Liver (tissue), 9 donors: Measurements from ENCODE around the gene C2orf49. TPM values are rescaled to one million over a fixed set of nuclear protein-coding genes. Genes with fewer than 3 reads are reported as not detected.

Source experiments
- DNase-seq: peaks from one replicate; pipeline ENCODE4 v3.0.0-alpha.2; 2017; ENCODE audit warnings: low spot score
- H3K27ac ChIP-seq, 2 donors: one replicate each; pipeline ENCODE4 v1.7.0; 2013; ENCODE audit warnings: inconsistent platforms in 2 of 2, low read length in 2 of 2, control low read depth in 1 of 2, low read depth in 1 of 2, mild to moderate bottlenecking in 1 of 2
- H3K27me3 ChIP-seq, 4 donors: one replicate each; pipeline versions ENCODE4 v1.6.1 to v1.7.0; 2013; ENCODE audit warnings: low read length in 3 of 4, inconsistent platforms in 1 of 4, mild to moderate bottlenecking in 1 of 4, moderate library complexity in 1 of 4; ENCODE audit not compliant: control insufficient read depth in 4 of 4, insufficient read depth in 4 of 4
- H3K36me3 ChIP-seq, 4 donors: one replicate each; pipeline versions ENCODE4 v1.6.1 to v1.7.0; 2013; ENCODE audit warnings: low read length in 3 of 4, mild to moderate bottlenecking in 3 of 4, low read depth in 1 of 4, moderate library complexity in 1 of 4; ENCODE audit not compliant: control insufficient read depth in 4 of 4, insufficient read depth in 3 of 4
- H3K4me1 ChIP-seq, 4 donors: one replicate each; pipeline versions ENCODE4 v1.6.1 to v1.7.0; 2013; ENCODE audit warnings: low read length in 3 of 4, mild to moderate bottlenecking in 3 of 4, moderate library complexity in 1 of 4; ENCODE audit not compliant: control insufficient read depth in 4 of 4, insufficient read depth in 4 of 4
- H3K4me3 ChIP-seq, 3 donors: one replicate each; pipeline versions ENCODE4 v1.6.1 to v1.7.0; 2013; ENCODE audit warnings: low read length in 3 of 3, control low read depth in 1 of 3, low read depth in 1 of 3, mild to moderate bottlenecking in 1 of 3
- H3K9ac ChIP-seq, 2 donors: one replicate each; pipeline ENCODE4 v1.7.0; 2013; ENCODE audit warnings: low read length in 2 of 2, mild to moderate bottlenecking in 2 of 2, moderate library complexity in 2 of 2, control low read depth in 1 of 2, low read depth in 1 of 2
- H3K9me3 ChIP-seq, 4 donors: one replicate each; pipeline versions ENCODE4 v1.6.1 to v1.7.0; 2013; ENCODE audit warnings: low read length in 3 of 4; ENCODE audit not compliant: control insufficient read depth in 4 of 4
- CTCF ChIP-seq: fragments of 150-350 bp; IDR thresholded peaks from 2 replicates; pipeline ENCODE4 v1.5.1; 2017; ENCODE audit warnings: improper control_type of control experiment, low read depth, low read length; ENCODE audit not compliant: missing input control
- EGR1 ChIP-seq, 2 donors: IDR thresholded peaks; 2 replicates each; pipeline ENCODE4 v1.6.1; 2016 to 2018; ENCODE audit warnings: antibody characterized with exemption in 2 of 2, low read depth in 2 of 2
- FOXA1 ChIP-seq: IDR thresholded peaks from 2 replicates; pipeline ENCODE4 v1.6.1; 2016; ENCODE audit warnings: antibody characterized with exemption
- FOXA2 ChIP-seq: IDR thresholded peaks from 2 replicates; pipeline ENCODE4 v1.6.1; 2016; ENCODE audit warnings: antibody characterized with exemption
- GABPA ChIP-seq, 2 donors: IDR thresholded peaks in 1 of 2; conservative IDR thresholded peaks in 1 of 2; 2 replicates each; pipeline ENCODE4 v1.6.1; 2016; ENCODE audit warnings: antibody characterized with exemption in 2 of 2, mild to moderate bottlenecking in 1 of 2, moderate library complexity in 1 of 2
- JUND ChIP-seq, 2 donors: IDR thresholded peaks; 2 replicates each; pipeline ENCODE4 v1.6.1; 2016; ENCODE audit warnings: antibody characterized with exemption in 2 of 2
- MAX ChIP-seq: IDR thresholded peaks from 2 replicates; pipeline ENCODE4 v1.6.1; 2016; ENCODE audit warnings: antibody characterized with exemption
- RAD21 ChIP-seq, 2 donors: IDR thresholded peaks; 2 replicates each; pipeline ENCODE4 v1.6.1; 2016; ENCODE audit warnings: antibody characterized with exemption in 2 of 2, mild to moderate bottlenecking in 2 of 2
- REST ChIP-seq: IDR thresholded peaks from 2 replicates; pipeline ENCODE4 v1.6.1; 2016; ENCODE audit warnings: antibody characterized with exemption, mild to moderate bottlenecking
- RXRA ChIP-seq, 2 donors: IDR thresholded peaks; 2 replicates each; pipeline ENCODE4 v1.6.1; 2017 to 2018; ENCODE audit warnings: antibody characterized with exemption in 2 of 2, mild to moderate bottlenecking in 1 of 2
- TAF1 ChIP-seq: conservative IDR thresholded peaks from 2 replicates; pipeline ENCODE4 v1.6.1; 2016; ENCODE audit warnings: antibody characterized with exemption, mild to moderate bottlenecking
- ZBTB33 ChIP-seq: IDR thresholded peaks from 2 replicates; pipeline ENCODE4 v1.6.1; 2016; ENCODE audit warnings: antibody characterized with exemption
- WGBS: extraction: QIAGEN DNeasy Blood & Tissue Kit; methylation state at CpG from one replicate; pipeline ENCODE4 v1.1.7; 2013; 5-methylcytosine and 5-hydroxymethylcytosine counted together
- polyA plus RNA-seq, 2 donors: library from polyadenylated mRNA; stranded (reverse) in 1 of 2; unstranded in 1 of 2; fragments of 200-250 nt in 1 of 2; fragments of >200 nt in 1 of 2; fragmentation: Nextera tagmentation in 1 of 2; extraction: Ambion mirVana in 1 of 2; gene quantifications; one replicate each; pipeline versions ENCODE4 v1.2.1 to v1.2.3, GENCODE V29; 2013 to 2015
- total RNA-seq, 2 donors: library from RNA; depleted of rRNA; stranded (reverse); fragments of >200 nt; gene quantifications; one replicate each; pipeline ENCODE4 v1.2.3, GENCODE V29; 2014
- donor health status: healthy.
- donor health status: healthy.
- donor health status: healthy.
- donor health status: healthy.
- donor health status: healthy.

Gene C2orf49
- total and polyA plus RNA-seq, 4 donors = 3.3 to 8.2 (median 8.1) TPM

- Histone ChIP-seq H3K4me1 (peaks cover 0 to 7% (median 0%) of the 10 kb centered on the region in 4 donors), H3K36me3 (no peaks in the 10 kb centered on the region)
These were observed 31.5 kb downstream of the C2orf49 start for GRCh38 chr2:105368759-105369408.

More at GRCh38 chr2:105368759-105369408, 31.5 kb downstream of the C2orf49 start:
- no peak for DNase-seq
- WGBS = 82% methylated on average over 8 of the region's 8 CpGs
- no peaks in the 10 kb centered on the region for H3K27me3 ChIP-seq
- no peaks in the 10 kb centered on the region for H3K9me3 ChIP-seq
- H3K4me3 ChIP-seq = no peak overlapping the region
- TF ChIP-seq EGR1 (IDR thresholded peaks at IDR 0.05; ENCODE audit: low read depth in 2 of 2) (no peak), JUND (IDR thresholded peaks at IDR 0.05) (no peak), FOXA1 (no peak), ZBTB33 (no peak), MAX (no peak), RAD21 (IDR thresholded peaks at IDR 0.05) (no peak), TAF1 (no peak), RXRA (IDR thresholded peaks at IDR 0.05) (no peak), GABPA (IDR thresholded peaks at IDR 0.05 in 1 of 2, conservative IDR thresholded peaks at IDR 0.05 in 1 of 2) (no peak), REST (no peak), FOXA2 (no peak), CTCF (no peak)
- H3K9ac ChIP-seq = no peak overlapping the region
- H3K27ac ChIP-seq = no peak overlapping the region
